Measurements from ENCODE around the gene FYB2. TPM values are rescaled to one million over a fixed set of nuclear protein-coding genes. Genes with fewer than 3 reads are reported as not detected.

Gene FYB2
- total RNA-seq, 1 experiment from 2014 or later = 0.48 TPM

GRCh38 chr1:56814205-56814604 is 5.0 kb downstream of the FYB2 start:
- H3K4me3 Mint-ChIP-seq = no peak overlapping the region
- Histone ChIP-seq H2BK15ac (ENCODE audit: low read depth, low read length) (no peak overlapping the region), H3K4ac (ENCODE audit: low read depth, low read length) (no peak overlapping the region), H2BK20ac (ENCODE audit: low read depth, low read length, poor library complexity, severe bottlenecking) (no peak overlapping the region), H3K4me1 (ENCODE audit: insufficient read depth, low read length) (no peaks in the 10 kb centered on the region), H3K23me2 (ENCODE audit: insufficient read length, low read depth, low read length, poor library complexity, severe bottlenecking) (no peaks in the 10 kb centered on the region), H2AFZ (ENCODE audit: low read length) (no peak overlapping the region), H3K27ac (ENCODE audit: insufficient read length, low read depth, low read length) (no peak overlapping the region), H2BK5ac (ENCODE audit: insufficient read length, low read length) (no peak overlapping the region), H4K5ac (ENCODE audit: insufficient read length, low read depth, low read length) (no peak overlapping the region), H2BK12ac (ENCODE audit: insufficient read length, low read depth, low read length) (no peak overlapping the region), H4K20me1 (ENCODE audit: control insufficient read depth, insufficient read depth, insufficient read length) (no peaks in the 10 kb centered on the region), H3K27me3 (ENCODE audit: insufficient read depth, low read length) (no peaks in the 10 kb centered on the region), H3K14ac (ENCODE audit: insufficient read depth, low read length) (no peak overlapping the region), H3T11ph (ENCODE audit: low read length) (no peak overlapping the region), H3K79me1 (ENCODE audit: insufficient read depth, low read depth, low read length, poor library complexity, severe bottlenecking) (no peaks in the 10 kb centered on the region), H3K9me3 (ENCODE audit: control insufficient read depth, low read depth, low read length) (no peaks in the 10 kb centered on the region), H4K91ac (ENCODE audit: insufficient read length, low read depth, low read length) (no peak overlapping the region), H3K56ac (ENCODE audit: insufficient read length, low read depth, low read length) (no peak overlapping the region), H4K8ac (replicated peaks; ENCODE audit: insufficient read length, low read depth, low read length) (no peak overlapping the region), H2BK120ac (ENCODE audit: low read depth, low read length, poor library complexity, severe bottlenecking) (no peak overlapping the region), H3K79me2 (ENCODE audit: insufficient read depth, low read length) (no peaks in the 10 kb centered on the region), H3K9ac (ENCODE audit: extremely low read depth, insufficient read length, low read length) (no peak overlapping the region), H2AK5ac (ENCODE audit: insufficient read length, low read length) (no peak overlapping the region), H3K23ac (ENCODE audit: insufficient read length, low read depth, low read length) (no peak overlapping the region), H3K18ac (ENCODE audit: insufficient read length, low read depth, low read length) (no peak overlapping the region), H3K4me2 (ENCODE audit: insufficient read depth, insufficient read length, low read length) (no peak overlapping the region)
- peaks cover 0 to 3% of the 10 kb centered on the region in 2 experiments; a peak in 3 of 5 replicates for H3K9me3 Mint-ChIP-seq
- 0 out of 7 replicates have a peak, but pooled peaks cover 0 to 4% (median 0%) of the 10 kb centered on the region in 3 experiments for H3K36me3 Mint-ChIP-seq (ENCODE audit: insufficient read depth in 1 of 3, low read depth in 3 of 3)
- H3K27ac Mint-ChIP-seq = no peak overlapping the region
- no CpG with 5 or more reads among the region's 2 CpGs for WGBS (ENCODE audit: extremely low coverage, insufficient read length, low lambda C conversion rate)
- H3K4me1 Mint-ChIP-seq = peaks cover 17 to 21% of the 10 kb centered on the region in 2 experiments
- H3K27me3 Mint-ChIP-seq (ENCODE audit: low read depth) = peaks cover 13% of the 10 kb centered on the region
- DNase-seq = no peak
- TF ChIP-seq, protein P1, sequence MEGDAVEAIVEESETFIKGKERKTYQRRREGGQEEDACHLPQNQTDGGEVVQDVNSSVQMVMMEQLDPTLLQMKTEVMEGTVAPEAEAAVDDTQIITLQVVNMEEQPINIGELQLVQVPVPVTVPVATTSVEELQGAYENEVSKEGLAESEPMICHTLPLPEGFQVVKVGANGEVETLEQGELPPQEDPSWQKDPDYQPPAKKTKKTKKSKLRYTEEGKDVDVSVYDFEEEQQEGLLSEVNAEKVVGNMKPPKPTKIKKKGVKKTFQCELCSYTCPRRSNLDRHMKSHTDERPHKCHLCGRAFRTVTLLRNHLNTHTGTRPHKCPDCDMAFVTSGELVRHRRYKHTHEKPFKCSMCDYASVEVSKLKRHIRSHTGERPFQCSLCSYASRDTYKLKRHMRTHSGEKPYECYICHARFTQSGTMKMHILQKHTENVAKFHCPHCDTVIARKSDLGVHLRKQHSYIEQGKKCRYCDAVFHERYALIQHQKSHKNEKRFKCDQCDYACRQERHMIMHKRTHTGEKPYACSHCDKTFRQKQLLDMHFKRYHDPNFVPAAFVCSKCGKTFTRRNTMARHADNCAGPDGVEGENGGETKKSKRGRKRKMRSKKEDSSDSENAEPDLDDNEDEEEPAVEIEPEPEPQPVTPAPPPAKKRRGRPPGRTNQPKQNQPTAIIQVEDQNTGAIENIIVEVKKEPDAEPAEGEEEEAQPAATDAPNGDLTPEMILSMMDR (conservative IDR thresholded peaks at IDR 0.05) = no peak

All from H9 (cell line).